GM21619 (cell line): ENCODE data around the gene TES.

Experiments
- ATAC-seq: cut with Tn5 transposase; IDR thresholded peaks from one replicate; pipeline ENCODE4 v1.9.1; 2021; ENCODE audit not compliant: unreplicated experiment

The TES gene

GRCh38 chr7:116193329-116194087 lies 16.8 kb upstream of the TES start:
- no peak for ATAC-seq

GRCh38 chr7:116194115-116194514 lies 16.2 kb upstream of the TES start:
- no peak for ATAC-seq

GRCh38 chr7:116195451-116195850 lies 14.9 kb upstream of the TES start:
- ATAC-seq = no peak

- ATAC-seq = no peak
These were observed 13.4 kb upstream of the TES start for GRCh38 chr7:116196947-116197346.

- no peak for ATAC-seq
These were observed 13.0 kb upstream of the TES start for GRCh38 chr7:116197360-116197759.

- no peak for ATAC-seq
These were observed 11.5 kb upstream of the TES start for GRCh38 chr7:116198748-116199410.

- no peak for ATAC-seq
These were observed 9.4 kb upstream of the TES start for GRCh38 chr7:116200963-116201362.

- ATAC-seq = no peak
These were observed 4.2 kb upstream of the TES start for GRCh38 chr7:116206141-116206540.

- ATAC-seq = no peak
These were observed 1.4 kb upstream of the TES start for GRCh38 chr7:116208919-116209318.

GRCh38 chr7:116209561-116210070 lies 723 bp upstream of the TES start:
- ATAC-seq = no peak

- ATAC-seq = peak; percentile 76
These were observed 920 bp downstream of the TES start for GRCh38 chr7:116211006-116211912.

GRCh38 chr7:116211913-116212596 lies 1.7 kb downstream of the TES start:
- ATAC-seq = no peak

GRCh38 chr7:116212869-116213268 lies 2.5 kb downstream of the TES start:
- ATAC-seq = no peak

GRCh38 chr7:116213361-116214130 lies 3.2 kb downstream of the TES start:
- no peak for ATAC-seq

- no peak for ATAC-seq
These were observed 4.6 kb downstream of the TES start for GRCh38 chr7:116214921-116215320.

GRCh38 chr7:116215551-116215950 lies 5.2 kb downstream of the TES start:
- no peak for ATAC-seq

- ATAC-seq = no peak
These were observed 6.7 kb downstream of the TES start for GRCh38 chr7:116216956-116217571.

- ATAC-seq = no peak
These were observed 7.8 kb downstream of the TES start for GRCh38 chr7:116218051-116218645.

- no peak for ATAC-seq
These were observed 8.4 kb downstream of the TES start for GRCh38 chr7:116218747-116219146.
